ENCODE results near the gene OCA2.
"Not testable (repeated sequence)": the region's sequence is repeated elsewhere in the genome, so short reads cannot be mapped to it uniquely, and the experiment has no call there.

OCA2 gene

DNA sequence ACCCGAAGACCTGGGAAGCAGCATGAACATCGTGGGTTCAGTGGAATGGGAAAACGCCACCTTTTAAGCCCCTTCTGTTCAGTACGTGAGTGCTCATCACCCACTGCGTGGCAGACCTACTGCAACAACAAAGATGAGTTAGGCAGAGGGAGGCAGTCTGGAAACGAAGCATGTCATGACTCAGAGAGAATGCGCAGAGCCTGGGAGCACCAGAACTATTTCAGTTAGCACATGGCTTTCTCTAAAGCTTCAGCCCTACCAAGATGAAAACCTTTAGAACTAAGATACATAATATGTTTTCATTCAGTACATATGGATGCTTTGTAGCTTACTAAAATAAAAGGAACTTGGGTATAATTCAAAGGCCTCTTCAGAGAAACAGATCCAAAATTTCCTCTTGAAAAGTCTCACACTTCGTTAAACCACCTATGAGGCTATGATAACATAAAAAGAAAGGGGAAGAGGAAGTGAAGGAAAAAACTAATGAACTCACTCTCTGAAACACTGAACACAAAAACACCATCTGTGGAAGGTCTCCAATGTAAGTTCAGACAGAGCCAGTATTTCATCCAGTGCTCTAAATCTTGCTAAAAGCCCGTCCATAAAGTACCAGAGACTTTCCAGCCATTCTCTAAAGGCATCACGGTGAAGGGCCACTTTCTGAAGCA, 140.1 kb downstream of the OCA2 start:
- in situ Hi-C loops (cut with HindIII; ENCODE audit: low sequenced_read_pairs) = no loop called here

DNA sequence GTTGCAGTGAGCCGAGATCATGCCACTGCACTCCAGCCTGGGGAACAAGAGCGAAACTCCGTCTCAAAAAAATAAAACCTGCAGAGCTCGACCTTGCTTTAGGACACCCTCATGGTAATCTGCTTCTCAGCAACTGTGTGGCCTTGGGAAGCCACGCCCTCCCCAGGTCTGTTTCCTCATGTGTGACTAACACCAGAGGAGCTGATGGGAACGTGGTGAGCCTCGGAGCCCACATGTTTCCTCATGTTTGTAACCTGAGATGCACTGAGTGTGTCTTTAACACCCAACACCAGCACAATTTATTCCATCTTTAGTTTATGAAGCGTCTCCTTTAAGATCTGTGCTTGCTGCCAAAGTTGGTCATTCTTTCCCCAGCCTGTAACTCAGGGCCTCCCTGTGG, 142.8 kb downstream of the OCA2 start:
- in situ Hi-C loops (cut with HindIII; ENCODE audit: low sequenced_read_pairs) = no loop called here

DNA sequence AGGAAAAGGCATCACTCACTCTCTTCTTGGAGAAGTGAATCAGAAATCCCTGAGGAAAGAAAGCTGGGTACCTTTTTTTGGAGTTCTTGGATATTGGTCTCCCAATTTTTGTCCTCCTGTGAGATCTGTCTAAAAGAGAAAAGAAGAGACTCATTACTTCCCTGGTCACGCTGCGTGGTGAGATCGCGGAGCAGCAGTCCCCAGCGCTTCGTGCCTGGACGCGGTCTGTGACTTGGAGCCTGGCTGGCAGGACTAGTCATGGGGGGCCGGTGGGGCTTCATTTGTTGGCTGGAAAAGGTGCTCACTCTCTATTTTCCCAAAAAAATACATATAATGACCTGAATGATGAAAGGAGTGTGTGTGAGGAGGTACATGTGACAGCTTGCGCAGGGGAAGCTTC, 144.0 kb downstream of the OCA2 start:
- in situ Hi-C loops (cut with HindIII; ENCODE audit: low sequenced_read_pairs) = no loop called here

DNA sequence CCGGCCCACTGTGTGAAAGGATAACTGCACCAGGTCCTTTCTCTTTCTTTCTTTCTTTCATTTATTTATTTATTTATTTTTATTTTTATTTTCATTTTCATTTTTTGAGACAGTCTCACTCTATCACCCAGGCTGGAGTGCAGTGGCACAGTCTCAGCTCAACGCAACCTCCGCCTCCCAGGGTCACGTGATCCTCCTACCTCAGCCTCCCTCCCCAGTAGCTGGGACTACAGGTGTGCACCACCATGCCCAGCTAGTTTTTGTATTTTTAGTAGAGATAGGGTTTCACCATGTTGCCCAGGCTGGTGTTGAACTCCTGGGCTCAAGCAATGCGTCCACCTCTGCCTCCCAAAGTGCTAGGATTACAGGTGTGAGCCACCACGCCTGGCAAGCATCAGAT, 146.5 kb downstream of the OCA2 start:
- in situ Hi-C loops (cut with HindIII; ENCODE audit: low sequenced_read_pairs) = not testable (repeated sequence)

DNA sequence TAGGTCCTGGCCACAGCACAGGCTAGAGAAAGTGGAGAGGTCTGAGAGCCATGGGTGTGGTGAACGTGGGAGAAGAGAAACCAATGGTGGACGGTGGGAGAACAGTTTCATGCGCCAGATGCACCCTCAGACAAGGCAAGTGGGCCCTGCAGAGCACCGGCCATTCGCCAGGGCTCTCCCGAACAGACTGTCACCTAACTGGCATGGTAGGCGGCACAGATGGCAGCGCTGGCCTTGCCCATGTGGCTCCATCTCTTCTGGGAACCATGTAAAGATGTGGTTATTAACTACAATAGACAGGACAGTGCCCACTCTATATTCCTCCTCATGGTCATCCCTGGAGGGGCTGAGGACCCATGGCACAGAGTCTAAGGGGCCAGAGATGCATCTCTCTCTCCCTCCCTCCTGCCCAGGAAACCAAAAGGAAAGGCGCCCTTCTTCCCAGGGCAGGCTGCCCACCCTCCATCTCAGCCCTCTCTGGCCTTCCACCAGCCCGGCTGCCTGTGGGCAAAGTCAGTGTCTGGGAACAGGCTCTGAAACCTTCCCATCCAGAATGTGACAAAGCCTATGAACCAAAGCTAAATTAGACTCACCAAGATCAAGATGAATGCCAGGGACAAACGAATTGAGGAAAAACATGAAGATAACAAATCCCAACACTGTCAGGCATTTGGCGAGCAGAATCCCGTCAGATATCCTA, 147.8 kb downstream of the OCA2 start:
- in situ Hi-C loops (cut with HindIII; ENCODE audit: low sequenced_read_pairs) = no loop called here

DNA sequence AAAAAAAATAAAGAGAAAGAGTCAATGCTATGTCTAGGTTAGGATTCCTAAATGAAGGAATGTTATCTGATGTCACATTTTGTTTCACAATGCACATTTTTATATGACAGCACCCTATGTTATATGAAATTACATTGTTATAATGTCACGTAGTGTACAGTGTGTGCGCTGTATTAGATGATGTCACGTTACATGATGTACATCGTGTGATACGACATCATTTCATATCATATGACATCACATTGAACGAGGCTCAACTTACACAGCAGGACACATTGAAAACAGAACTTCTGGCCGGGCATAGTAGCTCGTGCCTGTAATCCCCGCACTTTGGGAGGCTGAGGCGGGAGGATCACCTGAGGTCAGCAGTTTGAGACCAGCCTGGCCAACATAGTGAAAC, 150.0 kb downstream of the OCA2 start:
- in situ Hi-C loops (cut with HindIII; ENCODE audit: low sequenced_read_pairs) = no loop called here

DNA sequence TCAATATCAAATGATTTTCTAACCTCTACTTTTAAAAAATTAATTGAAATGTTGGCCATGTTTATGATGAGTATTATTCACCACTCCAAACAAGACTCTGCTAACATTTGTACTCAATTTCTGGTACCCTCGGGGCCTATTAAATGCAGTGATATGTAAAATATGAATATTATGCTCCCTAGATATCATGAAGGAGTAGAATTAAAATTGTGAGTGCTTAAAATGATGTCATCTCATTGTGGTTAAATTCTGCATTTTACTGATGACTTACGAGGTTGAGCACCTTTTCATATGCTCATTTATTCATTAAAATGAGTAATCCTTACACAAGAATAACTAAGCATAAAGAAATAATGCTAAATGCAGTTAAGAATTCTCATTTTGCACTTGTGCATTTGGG, 159.9 kb downstream of the OCA2 start:
- in situ Hi-C loops (cut with HindIII; ENCODE audit: low sequenced_read_pairs) = no loop called here

DNA sequence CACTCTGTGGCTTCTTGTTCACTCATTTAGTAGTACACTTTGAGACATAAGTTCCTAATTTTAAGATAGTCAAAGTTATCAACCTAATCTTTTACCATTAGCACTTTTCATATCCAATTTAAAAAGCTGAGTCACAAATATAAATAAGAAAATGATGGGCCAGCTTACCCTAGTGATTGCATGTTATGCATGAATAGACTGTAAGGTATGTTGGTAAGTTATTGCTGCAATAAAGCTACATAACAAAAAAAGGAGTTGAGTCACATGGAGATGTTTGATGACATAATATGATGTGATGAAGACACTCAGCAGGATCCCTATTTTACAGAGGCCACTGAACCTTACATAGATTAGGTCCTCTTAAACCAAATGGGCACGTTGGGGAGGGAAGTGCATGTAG, 161.3 kb downstream of the OCA2 start:
- in situ Hi-C loops (cut with HindIII; ENCODE audit: low sequenced_read_pairs) = no loop called here

DNA sequence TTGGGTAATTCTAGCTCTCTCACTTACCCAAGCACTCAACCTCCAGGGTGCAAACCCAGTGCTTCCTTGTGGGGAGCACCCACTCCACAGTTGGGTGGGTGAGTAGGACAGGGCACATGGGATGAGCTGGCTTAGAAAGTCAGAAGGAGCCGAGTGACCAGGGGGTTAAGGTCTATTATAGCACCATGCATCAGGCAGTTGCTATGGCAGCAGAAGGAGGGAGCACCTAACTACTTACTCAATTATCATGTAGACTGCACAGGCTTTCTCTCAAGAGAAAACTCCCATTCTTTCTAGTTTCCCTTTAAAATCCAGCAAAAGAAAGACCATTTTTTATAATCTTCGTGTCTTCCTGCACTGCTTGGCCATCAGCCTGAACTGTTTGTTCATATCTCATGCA, 163.0 kb downstream of the OCA2 start:
- in situ Hi-C loops (cut with HindIII; ENCODE audit: low sequenced_read_pairs) = no loop called here

DNA sequence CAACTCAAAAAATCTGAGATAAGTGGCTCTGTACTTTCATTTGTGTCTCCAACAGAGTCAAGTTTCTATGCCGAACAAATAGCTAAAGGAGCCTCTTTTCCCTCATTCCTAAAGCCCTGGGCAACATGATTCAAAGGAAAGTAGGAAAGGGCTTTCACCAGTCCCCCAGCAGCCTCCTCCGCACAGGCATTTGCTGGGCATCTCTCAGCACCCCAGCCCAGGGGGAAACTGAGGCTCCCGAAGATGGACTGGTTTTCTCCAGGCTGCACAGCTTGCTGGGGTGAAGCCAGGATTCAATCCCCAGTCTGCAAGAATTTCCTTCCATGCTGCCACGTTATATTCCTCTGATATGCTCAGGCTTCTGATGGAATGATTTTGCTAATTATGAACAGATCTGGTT, 163.8 kb downstream of the OCA2 start:
- in situ Hi-C loops (cut with HindIII; ENCODE audit: low sequenced_read_pairs) = no loop called here

DNA sequence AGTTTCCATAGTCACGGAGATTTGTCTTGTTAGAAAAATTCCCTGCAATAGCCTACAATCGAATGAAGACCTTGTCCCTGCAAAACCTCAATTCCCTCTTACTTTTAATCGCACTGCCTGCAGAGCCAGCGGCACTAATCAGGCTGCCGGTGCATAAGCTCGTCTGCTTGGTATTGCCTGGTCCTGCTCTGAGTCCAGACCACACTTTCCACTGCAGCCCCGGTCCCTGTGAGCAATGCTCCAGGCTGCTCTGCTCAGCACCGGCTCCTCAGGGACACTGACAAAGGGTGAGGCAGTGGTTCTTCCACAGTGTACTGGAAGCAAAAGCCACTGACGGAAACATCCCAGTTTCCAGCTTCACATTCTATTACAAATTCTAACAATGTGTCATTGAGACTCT, 164.3 kb downstream of the OCA2 start:
- in situ Hi-C loops (cut with HindIII; ENCODE audit: low sequenced_read_pairs) = no loop called here

DNA sequence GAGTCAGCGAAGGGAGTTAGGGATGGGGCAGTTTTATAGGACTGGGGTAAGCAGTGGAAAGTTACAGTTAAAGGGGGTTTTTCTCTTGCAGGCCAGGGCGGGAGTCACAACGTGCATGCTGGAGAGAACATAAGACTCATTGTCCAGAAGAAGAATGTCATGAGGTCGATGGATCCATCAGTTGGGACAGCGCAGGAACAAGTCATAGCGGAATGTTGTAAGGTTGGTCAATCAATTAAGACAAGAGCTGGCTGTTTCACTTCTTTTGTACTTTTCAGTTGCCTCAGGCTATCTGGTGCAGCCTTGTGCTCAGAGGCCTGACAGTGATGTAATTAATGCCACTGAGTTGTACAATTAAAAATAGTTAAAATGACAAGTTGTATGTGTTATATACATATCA, 165.6 kb downstream of the OCA2 start:
- in situ Hi-C loops (cut with HindIII; ENCODE audit: low sequenced_read_pairs) = no loop called here

DNA sequence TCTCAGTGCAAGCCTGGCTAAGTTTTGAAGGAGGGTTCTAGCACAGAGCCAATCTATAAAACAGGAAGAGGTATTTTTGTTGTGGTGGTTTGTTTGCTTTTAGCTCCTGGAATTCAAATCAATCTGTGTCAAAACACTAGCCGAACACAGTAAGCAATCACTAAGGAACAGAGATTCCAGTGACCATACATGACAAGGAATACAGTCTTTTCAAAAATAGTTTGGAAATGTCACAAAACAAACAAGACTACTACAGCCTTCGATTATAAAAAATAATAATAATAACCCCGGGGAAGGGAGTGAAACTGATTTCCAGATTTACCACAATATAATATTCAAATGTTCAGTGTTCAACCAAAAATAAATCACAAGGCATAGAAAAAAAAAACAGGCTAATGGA, 166.5 kb downstream of the OCA2 start:
- in situ Hi-C loops (cut with HindIII; ENCODE audit: low sequenced_read_pairs) = no loop called here

DNA sequence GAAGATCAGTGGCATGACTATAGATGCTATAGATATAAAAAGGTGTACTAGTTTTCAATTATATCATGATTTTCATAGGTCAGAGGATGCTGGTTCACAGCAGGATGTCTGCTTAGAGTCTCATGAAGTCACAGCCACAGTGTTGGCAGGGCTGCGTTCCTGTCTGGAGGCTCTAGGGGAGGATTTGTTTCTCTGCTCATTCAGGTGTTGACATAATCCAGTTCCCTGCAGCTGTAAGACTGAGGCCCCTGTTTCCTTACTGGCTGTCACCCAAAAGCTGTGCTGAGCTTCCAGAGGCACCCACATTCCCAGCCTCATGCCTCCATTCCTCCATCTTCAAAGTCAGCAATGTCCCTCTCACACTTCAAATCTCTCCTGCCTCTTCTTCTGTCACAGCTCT, 170.7 kb downstream of the OCA2 start:
- in situ Hi-C loops (cut with HindIII; ENCODE audit: low sequenced_read_pairs) = no loop called here

DNA sequence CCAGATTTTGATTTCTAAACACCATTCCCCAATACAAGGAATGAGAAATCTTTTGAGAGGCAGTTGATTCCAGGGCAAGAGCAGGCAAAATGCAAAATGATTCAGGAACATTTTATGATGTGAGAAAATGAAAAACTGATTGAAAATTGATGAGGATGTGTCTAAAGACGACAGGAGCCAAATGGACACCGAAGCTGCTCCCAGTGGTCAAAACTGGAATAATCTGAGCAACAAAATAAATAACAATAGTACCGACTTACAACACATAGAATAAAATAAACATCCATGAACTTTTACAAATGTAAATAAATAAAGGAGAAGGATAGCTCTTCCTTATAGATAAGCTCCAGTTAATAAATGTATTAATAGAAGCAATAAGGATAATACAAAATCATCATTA, 186.8 kb downstream of the OCA2 start:
- in situ Hi-C loops (cut with HindIII; ENCODE audit: low sequenced_read_pairs) = no loop called here

DNA sequence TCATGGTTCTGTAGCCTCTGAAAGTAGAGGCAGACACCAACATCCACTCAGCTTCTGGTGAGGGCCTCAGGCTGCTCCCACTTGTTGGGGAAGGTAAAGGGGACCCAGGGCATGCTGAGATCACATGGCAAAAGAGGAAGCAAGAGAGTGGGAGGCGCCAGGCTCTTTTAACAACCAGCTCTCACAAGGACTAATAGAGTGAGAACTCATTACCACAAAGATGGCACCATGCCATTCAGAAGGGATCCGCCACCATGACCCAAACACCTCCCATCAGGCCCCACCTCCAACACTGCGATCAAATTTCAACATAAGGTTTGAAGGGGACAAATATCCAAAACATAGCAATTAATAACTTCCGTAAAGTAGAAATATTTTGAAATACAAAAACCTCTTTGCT, 192.3 kb downstream of the OCA2 start:
- in situ Hi-C loops (cut with HindIII; ENCODE audit: low sequenced_read_pairs) = no loop called here

DNA sequence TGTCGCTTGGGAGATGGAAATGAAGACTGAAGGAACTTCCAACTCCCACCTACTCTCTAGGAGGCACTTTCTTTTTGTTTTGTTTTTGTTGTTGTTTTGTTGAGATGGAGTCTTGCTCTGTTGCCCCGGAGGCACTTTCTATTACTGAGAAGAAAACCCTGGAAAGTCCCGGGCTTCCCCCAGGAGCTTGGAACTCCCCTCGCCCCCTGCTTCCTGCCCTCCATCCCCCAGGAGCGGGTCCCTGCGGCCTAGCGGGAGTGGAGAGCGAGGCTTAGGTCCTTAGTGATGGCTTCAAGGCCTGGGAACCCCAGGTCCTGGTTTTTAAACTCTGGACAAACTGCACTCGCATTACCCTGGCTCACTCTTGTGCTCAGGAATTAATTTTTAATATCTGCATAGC, 195.7 kb downstream of the OCA2 start:
- in situ Hi-C loops (cut with HindIII; ENCODE audit: low sequenced_read_pairs) = no loop called here

DNA sequence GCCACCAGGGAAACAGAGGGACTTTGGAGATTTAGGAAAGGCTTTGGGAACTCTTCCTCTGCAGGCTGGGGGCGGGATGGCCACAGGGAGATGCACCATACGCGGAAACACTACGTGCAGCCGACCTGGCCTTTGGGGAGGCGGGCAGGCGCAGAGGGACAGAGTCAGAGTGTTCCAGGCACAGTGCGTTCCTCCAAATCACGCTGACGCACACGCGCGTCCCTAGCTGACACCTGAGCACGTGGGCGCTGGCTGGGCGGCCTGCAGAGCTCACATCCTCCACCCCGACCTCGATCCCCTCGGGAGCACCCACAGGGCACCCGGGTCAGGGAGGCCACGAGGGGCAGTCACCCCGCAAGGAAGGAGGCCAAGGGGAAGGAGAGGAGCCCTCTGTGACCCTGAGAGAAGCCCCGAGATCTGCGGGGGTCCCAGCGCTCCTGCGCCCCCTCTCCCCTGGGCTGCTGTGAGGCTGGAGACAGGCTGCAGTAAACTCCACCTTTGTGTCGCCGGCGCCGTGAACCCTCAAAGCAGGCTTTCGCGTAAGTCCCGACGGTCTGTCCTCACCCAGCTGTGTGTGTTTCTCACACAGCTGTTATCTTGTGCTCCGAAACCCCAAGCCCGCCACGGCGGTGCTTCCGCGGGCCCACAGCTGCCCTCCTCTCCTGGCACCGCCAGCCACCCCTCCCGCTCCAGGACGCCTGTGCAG, 196.3 kb downstream of the OCA2 start:
- in situ Hi-C loops (cut with HindIII; ENCODE audit: low sequenced_read_pairs) = no loop called here

DNA sequence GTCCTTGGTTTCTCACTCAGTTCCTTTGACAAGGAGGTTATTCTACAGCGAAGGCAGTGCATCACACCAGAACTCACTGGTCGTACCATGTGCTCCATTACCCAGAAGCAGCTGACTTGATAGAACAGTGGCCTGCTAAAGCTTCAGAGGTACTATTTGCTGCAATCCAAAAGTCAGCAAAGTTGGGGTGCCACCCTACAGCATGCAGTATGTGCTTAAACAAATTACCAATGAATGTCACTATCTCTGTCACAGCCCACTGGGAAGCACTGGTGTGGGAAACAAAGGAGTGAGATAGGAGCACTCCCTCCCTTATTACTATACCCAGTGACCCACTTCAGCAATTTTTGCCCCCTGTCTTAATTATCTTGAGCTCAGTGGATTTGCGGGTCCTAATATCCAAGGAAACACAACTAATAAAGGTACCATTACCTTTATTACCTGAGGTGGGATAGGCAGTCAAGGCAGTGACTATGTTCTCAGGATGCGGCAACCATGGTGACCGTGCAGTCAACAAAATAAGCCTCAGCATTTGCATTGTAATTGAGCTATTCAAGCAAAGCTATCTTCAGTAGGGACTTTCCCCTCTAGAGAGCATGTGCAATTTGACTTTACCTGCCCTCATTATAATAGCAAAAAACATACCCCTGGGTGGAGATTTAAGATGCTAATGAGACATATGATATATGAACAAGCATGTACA, 199.4 kb downstream of the OCA2 start:
- in situ Hi-C loops (cut with HindIII; ENCODE audit: low sequenced_read_pairs) = no loop called here

DNA sequence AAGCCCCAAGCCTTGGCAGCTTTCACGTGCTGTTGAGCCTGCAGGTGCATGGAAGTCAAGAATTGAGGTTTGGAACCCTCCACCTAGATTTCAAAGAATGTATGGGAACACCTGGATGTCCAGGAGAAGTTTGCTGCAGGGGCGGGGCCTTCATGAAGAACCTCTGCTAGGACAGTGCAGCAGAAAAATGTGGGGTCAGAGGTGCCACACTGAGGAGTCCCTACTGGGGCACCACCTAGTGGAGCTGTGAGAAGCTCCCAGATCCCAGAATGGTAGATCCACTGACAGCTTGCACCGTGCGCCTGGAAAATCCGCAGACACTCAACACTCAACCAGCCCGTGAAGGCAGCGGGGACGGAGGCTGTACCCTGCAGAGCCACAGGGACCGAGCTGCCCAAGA, 201.6 kb downstream of the OCA2 start:
- in situ Hi-C loops (cut with HindIII; ENCODE audit: low sequenced_read_pairs) = no loop called here

DNA sequence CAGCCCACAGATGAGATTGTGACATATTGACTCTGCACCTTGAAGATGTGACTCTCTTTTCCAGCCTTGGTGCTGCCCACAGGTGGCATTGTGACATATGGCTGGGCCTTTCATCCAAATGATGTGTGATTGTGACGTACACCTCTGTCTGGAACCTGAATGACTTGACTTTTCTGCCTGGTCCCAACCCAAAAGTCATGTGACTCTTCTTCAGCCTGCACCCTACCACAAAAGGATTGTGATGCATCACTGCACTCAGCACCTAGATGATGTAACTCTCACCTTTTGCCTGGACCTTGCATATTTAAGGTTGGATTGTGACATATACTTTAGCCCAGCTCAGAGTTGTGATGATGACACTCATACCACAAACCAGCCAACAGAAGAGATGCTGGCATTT, 204.5 kb downstream of the OCA2 start:
- in situ Hi-C loops (cut with HindIII; ENCODE audit: low sequenced_read_pairs) = no loop called here

DNA sequence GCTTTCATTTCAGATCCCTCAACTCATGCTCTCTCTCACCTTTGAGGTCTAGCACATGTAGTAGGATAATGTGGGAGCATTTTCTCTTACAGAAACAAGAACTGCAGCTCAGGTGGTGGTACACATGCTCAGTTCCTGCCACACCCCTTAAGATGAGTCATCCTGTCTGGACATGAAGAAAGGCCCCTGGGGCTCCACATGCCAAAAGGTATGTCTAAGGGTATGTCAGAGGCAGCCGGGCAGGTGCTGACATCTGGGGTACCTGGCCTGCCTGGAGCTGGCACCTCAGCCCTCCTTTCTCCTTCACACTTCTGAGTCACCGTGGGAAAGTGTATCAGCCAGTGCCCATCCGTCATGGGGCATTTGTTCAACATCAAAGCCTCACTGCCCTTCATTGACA, 209.9 kb downstream of the OCA2 start:
- in situ Hi-C loops (cut with HindIII; ENCODE audit: low sequenced_read_pairs) = no loop called here

All from DLD1 (cell line).